HPDE6-E6E7 (cell line): ENCODE results near the gene PPME1.
A peak's percentile ranks its signal among the peaks of the same experiment; 100 is the strongest.

Source experiments
- DNase-seq: peaks from one replicate; pipeline ENCODE4 v3.0.0; 2011; ENCODE audit warnings: missing footprints; ENCODE audit errors: extremely low spot score

The PPME1 gene

GRCh38 chr11:74280494-74280893 is 109.4 kb downstream of the PPME1 start:
- DNase-seq: no peak

DNA sequence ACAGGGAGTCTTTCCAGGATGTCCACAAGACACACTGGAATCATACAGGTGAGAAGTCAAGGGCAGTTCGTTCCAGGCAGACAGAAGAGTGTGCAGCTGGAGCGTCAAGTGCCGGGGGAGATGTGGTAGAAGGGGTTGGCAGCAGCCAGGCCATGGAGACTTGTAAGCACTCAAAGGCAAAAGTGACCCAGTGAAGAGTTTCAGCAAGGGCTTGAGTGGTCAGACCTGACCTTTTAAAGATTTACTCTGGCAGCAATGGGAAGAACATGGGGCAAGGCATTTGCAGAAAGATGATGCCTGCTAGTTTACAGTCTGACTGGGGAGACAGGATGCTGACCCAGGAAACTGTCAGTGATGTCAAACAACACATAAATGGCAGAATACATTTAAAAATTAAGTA is 111.3 kb downstream of the PPME1 start:
- no peak for DNase-seq

DNA sequence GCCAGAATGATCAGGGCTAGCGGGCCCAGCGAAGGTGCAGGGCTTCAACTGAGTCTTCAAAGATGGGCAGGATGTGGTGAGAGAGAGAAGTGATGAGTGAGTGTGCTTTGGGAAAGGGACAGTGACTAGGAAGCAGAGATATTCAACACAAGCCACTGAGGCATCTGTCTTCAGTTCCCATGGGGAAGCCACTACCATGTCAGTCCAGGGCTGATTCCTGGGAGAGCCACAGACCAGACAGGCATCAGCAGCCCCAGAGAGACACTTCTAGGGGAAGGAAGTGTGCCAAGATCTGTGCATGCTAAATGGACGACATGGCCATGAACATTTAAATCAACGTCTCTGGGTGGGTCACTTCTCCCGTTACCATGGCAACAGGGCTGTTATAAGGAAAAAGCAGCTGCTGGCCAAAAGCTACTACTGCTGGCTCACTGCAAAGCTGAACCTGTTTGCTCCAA is 111.9 kb downstream of the PPME1 start:
- DNase-seq: no peak

DNA sequence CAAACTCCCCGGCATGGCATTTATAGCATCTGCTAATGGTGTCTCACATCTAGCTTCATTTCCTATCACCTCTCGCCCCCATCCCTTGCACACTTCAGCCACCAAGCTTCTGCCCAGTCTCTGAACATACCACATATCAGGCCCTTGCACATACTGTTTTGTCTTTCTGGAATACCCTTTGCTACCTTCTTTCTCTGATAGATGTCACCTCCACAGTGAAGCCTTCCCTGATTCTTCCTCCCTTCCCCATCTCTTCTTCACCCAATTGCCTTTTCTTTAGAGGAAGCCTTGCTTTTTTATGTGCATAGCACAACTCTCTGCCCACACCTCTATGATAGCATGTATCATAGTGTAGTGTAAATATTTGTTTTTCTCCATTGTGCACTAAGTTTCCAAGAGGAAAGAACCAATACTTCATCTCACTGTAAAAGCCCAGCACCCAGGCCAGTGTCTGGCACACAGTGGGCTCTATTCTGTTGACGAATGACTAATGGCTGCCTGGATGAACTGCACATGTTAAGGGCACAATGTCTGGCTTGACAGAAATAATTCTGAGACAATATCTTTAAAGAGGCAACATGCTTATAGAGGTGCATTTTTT is 112.6 kb downstream of the PPME1 start:
- no peak for DNase-seq

DNA sequence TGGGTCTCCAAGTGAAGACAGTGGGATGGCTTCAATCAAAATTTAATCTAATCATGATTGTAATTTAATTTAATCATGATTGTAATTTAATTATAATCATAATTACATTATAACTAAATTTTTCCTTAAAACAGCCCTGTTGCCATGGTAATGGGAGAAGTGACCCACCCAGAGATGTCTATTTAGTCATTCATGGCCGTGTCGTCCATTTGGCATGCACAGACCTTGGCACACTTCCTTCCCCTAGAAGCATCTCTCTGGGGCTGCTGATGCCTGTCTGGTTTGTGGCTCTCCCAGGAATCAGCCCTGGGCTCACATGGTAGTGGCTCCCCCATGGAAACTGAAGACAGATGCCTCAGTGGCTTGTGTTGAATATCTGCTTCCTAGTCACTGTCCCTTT is 113.4 kb downstream of the PPME1 start:
- no peak for DNase-seq

GRCh38 chr11:74288161-74288560 is 117.1 kb downstream of the PPME1 start:
- peak; percentile 44 for DNase-seq

DNA sequence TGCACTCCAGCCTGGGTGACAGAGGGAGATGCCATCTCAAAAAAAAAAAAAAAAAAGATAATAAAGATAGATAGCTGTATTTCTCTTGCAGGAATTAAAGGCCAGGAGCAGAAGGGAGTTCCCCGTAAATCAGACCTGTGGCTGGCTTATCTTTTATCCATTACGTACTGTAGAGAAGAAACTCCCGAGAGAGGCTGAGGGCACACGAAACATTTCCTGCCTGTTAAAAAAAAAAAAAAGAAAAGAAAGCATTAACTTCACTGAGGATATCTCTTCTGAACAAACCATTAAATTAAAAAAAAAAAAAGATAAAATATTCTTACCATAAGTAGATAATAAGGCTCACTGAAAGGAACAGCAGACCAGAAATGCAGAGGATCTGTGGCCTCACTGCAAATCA is 117.8 kb downstream of the PPME1 start:
- no peak for DNase-seq

DNA sequence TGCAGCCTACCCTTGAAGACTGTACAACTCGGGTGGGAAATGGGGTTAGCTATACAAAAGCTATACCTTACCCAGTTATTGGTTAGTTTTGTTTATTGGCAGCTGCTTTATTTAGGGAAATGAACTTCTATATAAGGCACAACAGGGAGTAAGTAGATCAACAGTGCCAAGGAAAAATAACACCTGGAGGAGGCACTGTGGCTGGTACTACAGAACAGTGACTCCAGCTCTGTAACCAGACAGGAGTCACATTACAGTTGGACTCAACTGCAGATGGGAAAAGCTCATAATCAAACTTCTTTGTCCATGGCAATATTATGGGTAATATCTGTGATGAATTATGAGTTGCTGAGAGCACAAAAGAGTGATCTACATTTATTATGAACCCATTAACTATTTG is 126.4 kb downstream of the PPME1 start:
- no peak for DNase-seq

DNA sequence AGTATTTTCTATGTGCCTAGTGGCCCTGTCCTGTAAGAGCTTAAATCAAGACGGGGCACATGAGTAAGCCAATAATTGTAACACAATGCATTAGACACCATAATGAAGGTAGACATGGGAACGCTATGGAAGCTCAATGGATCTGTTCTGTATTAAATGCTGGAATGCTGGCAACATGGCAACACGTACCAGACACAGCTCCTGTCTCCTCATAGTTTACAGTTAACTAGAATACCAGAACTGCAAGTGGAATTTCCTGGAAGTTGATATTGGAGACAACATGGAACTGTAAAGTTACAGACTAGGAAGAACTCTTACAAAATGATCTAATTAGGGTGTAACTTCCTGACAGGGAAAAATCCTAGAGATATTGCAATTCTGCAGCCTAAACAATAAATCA is 127.9 kb downstream of the PPME1 start:
- no peak for DNase-seq
